Measurements from ENCODE around the gene OARD1.

Gene OARD1

DNA sequence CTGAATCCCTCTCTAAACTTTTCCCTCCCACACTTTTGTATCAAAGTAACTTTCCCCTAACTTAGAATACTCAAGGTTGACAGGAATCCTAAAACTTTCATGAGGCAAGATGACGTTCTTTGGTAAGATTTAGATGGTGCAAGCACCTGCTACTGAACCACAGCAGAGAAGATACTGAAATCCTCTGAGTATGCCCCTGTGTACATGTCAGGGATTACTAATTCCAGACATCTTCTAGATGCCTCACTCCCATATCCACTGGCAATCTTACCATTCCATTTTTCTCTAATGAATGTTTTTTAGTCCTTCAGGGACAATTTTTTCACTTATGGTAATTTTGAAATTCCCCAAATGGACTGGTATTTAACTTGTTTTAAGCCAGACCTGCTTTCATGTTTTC, 10.1 kb downstream of the OARD1 start:
- TF ChIP-seq, protein P1, sequence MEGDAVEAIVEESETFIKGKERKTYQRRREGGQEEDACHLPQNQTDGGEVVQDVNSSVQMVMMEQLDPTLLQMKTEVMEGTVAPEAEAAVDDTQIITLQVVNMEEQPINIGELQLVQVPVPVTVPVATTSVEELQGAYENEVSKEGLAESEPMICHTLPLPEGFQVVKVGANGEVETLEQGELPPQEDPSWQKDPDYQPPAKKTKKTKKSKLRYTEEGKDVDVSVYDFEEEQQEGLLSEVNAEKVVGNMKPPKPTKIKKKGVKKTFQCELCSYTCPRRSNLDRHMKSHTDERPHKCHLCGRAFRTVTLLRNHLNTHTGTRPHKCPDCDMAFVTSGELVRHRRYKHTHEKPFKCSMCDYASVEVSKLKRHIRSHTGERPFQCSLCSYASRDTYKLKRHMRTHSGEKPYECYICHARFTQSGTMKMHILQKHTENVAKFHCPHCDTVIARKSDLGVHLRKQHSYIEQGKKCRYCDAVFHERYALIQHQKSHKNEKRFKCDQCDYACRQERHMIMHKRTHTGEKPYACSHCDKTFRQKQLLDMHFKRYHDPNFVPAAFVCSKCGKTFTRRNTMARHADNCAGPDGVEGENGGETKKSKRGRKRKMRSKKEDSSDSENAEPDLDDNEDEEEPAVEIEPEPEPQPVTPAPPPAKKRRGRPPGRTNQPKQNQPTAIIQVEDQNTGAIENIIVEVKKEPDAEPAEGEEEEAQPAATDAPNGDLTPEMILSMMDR (conservative IDR thresholded peaks at IDR 0.05), result no peak
- no peak overlapping the region for H3K27ac ChIP-seq

DNA sequence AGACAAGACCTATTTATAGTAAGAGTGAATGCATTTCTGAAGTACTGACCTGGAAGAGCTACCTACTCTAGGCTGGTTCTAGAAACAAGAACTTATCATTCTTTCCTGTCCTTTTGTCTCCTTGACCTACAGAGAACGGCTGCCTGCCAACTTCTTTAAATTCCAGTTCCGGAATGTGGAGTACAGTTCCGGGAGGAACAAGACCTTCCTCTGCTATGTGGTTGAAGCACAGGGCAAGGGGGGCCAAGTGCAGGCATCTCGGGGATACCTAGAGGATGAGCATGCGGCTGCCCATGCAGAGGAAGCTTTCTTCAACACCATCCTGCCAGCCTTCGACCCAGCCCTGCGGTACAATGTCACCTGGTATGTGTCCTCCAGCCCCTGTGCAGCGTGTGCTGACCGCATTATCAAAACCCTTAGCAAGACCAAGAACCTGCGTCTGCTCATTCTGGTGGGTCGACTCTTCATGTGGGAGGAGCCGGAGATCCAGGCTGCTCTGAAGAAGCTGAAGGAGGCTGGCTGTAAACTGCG, 10.9 kb downstream of the OARD1 start:
- H3K27ac ChIP-seq, result no peak overlapping the region
- TF ChIP-seq, protein P1 (conservative IDR thresholded peaks at IDR 0.05), result no peak

DNA sequence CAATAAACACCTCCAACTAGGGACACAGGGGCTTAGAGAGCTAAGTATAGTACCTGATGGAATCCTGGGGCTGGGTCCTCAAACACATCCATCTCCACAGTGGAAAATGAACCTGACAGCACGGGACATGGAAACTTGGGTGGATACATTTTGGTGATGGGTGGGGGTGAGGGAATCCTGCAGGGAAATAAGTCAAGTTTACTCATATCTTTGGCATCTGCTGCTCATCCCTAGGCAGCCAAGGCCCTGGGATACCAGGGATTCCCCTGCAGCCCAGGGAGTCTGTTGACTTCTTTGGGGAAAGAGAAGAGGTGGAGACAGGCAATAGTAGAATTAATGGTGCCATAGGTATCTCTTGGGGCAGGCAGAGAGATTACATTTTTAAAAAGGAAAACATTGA, 12.6 kb downstream of the OARD1 start:
- no peak overlapping the region for H3K27ac ChIP-seq
- TF ChIP-seq, protein P1 (conservative IDR thresholded peaks at IDR 0.05), result no peak

DNA sequence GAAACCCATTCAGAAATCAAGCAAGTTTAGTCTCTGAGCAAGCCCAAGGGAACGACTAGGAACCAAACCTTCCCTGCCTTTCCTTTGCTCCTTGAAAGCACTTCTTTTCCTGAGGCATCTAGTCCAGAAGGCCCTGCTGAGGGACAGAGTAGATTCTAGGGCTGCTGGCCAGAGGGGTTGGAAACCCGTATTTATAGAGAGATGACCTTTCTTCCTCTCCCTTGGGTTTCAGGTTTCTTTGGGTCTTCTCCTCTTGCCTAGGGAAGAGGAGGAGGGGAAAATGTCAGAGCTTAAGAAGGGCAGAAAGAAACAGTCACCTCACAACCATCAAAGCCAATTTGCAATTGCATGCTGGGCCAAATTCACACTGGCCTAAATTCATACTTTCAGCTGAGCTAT, 13.4 kb downstream of the OARD1 start:
- no peak overlapping the region for H3K27ac ChIP-seq
- TF ChIP-seq, protein P1 (conservative IDR thresholded peaks at IDR 0.05), result no peak

DNA sequence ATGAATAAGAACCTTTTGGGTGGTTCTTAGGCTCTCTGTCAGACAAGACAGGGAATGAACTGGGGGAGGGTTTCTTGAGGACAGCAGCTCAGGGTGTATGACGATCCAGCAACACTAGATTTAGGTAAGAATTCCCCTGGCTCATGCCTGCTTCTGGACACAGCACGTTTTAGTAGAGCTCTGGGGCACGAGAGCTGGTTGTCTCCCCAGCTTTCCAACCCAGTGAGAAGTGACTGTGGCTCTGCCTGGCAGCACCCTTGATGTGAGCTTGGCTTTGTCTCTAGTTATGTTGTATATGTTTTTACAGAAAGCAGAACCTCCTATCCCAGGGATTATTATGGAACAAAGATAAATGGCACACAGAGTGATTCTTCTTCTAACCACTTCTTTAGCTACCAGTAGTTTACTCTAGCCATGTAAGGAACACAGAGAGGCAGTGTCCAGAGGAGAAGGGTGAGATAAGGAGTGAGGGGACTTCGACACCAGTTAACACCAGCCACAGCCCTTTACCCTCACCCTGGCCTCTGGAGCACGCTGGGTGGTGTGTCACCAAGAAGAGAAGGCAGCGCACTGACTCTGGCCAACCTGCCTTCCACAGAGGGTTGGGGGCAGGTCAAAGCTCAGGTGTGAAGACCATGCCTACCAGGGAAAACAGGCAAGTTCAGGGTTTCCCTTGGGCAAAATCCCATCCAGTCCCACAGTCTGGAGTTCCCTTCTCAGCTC, 15.2 kb downstream of the OARD1 start:
- no peak overlapping the region for H3K27ac ChIP-seq
- TF ChIP-seq, protein P1 (conservative IDR thresholded peaks at IDR 0.05), result no peak

DNA sequence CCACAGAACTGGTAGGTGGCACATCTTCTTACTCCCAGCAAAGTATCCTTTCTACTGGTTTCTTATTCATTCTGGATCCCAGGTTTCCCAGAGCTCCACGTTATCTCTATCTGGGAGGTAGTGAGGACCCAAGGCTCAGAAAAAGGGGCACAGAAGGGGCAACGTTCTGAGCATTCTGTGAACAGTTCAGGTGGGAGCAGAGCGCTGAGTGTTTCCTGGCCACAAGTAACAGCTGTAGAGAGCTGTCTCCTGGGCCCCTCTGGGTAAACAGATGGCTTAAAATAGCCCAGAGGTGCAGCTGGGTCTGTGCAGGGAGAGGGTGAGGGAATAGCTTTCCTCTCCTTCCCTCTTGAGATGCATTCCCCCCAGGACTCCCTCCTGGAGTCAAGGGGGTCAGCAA, 17.0 kb downstream of the OARD1 start:
- TF ChIP-seq, protein P1 (conservative IDR thresholded peaks at IDR 0.05), result no peak
- H3K27ac ChIP-seq, result no peak overlapping the region

DNA sequence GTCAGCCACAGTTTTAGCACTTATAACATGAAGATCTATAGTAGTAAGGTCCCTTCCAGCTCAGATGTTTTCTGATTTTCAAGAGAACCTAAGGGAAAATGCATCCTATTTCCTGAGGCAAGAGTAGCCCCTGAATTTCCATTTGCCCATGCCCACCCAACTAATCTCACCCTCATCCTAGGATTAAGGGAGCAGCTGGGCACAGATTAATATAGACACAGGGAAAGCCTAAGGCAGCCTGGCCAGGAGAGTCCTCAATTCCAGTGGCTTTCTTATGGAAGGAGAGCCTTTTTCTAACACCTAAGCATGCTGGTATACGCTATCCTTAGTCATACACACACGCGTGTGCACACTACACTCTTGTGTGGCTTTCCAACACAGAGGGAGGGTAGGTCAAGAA, 17.6 kb downstream of the OARD1 start:
- H3K27ac ChIP-seq, result no peak overlapping the region
- TF ChIP-seq, protein P1 (conservative IDR thresholded peaks at IDR 0.05), result no peak

Data from VCaP (cell line).